Naive thymus-derived CD8-positive, alpha-beta T cell (primary cell): Measurements from ENCODE around the gene KLHL29. TPM values are rescaled to one million over a fixed set of nuclear protein-coding genes. Genes with fewer than 3 reads are reported as not detected.

Experiments used
- ATAC-seq, 2 donors: fragments of 150-1000 bp; cut with Tn5 transposase in 1 of 2; sonication (Bioruptor Pico), chemical (Tn5 transposase) in 1 of 2; 1 replicate in 1 of 2; 2 replicates in 1 of 2; pipeline ENCODE4 v1.10.0; 2021; ENCODE audit warnings: mild to moderate bottlenecking in 2 of 2, moderate library complexity in 2 of 2
- POLR2A ChIA-PET: fragments of 350-600 bp; sonication (Branson Sonifier 250); formaldehyde crosslinking; loops from one replicate; lab custom pipeline; 2021; ENCODE audit warnings: antibody characterized with exemption; lab: Charles Lee
- DNase-seq, 10 donors: peaks; one replicate each; pipeline versions ENCODE4 v3.0.0 to v3.0.0-alpha.2; 2020 to 2022
- H3K27ac Mint-ChIP-seq, 10 donors: one replicate each; pipeline ENCODE4 v1.8.0; 2020 to 2022; ENCODE audit warnings: mild to moderate bottlenecking in 10 of 10, mixed read lengths in 10 of 10, moderate library complexity in 4 of 10, inconsistent platforms in 1 of 10
- H3K27me3 Mint-ChIP-seq, 5 donors: one replicate each; pipeline ENCODE4 v1.8.0; 2021 to 2022; ENCODE audit warnings: mixed read lengths in 5 of 5
- H3K36me3 Mint-ChIP-seq, 3 donors: one replicate each; pipeline ENCODE4 v1.8.0; 2020 to 2022; ENCODE audit warnings: mixed read lengths in 3 of 3, mild to moderate bottlenecking in 2 of 3, inconsistent platforms in 1 of 3
- H3K4me1 Mint-ChIP-seq, 4 donors: one replicate each; pipeline ENCODE4 v1.8.0; 2021 to 2022; ENCODE audit warnings: mixed read lengths in 4 of 4
- H3K4me3 Mint-ChIP-seq, 10 donors: one replicate each; pipeline ENCODE4 v1.8.0; 2020 to 2022; ENCODE audit warnings: mild to moderate bottlenecking in 10 of 10, mixed read lengths in 10 of 10, moderate library complexity in 6 of 10, inconsistent platforms in 1 of 10
- H3K9me3 Mint-ChIP-seq, 9 donors: one replicate each; pipeline ENCODE4 v1.8.0; 2020 to 2022; ENCODE audit warnings: mixed read lengths in 9 of 9, mild to moderate bottlenecking in 3 of 9, inconsistent platforms in 1 of 9, moderate library complexity in 1 of 9
- polyA plus RNA-seq, 3 donors: library from polyadenylated mRNA; unstranded; fragments of 300-500 nt; fragmentation: Illumina TruSeq; gene quantifications; one replicate each; pipeline ENCODE4 v1.2.3, GENCODE V29; 2021
- total RNA-seq, 8 experiments: library from RNA in 2 of 8; stranded (reverse) in 2 of 8; gene quantifications; one replicate each; pipeline ENCODE4 v1.2.3 and lab custom pipeline; 2021 to 2026

Gene KLHL29
- total and polyA plus RNA-seq, 5 experiments from 2014 or later: 0.02 to 1.7 (median 0.14) TPM

DNA sequence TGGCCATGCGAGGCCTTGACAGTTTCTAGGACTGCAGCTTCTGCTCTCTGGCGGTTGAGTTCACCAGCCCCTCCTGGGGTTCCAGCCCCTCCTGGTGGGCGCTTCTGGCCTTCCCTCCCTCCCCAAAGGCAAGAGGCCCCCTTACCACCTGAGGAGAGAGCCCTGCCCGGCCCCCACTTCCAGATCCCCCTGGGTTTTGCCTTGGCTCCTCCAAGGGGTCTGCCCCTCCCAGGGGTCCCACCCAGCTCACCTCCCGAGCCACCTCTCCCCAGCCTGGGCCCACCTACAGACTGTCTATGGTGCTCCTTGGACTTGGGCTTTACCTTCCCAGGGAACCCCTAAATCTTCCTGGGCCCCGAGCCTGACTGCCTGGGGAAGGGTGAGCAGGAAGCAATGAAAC, 277.5 kb downstream of the KLHL29 start:
- Mint-ChIP-seq H3K36me3 (no peaks in the 10 kb centered on the region), H3K4me3 (no peak overlapping the region), H3K9me3 (no peaks in the 10 kb centered on the region), H3K27ac (no peak overlapping the region), H3K4me1 (peaks cover 3 to 13% (median 7%) of the 10 kb centered on the region in 4 donors), H3K27me3 (peaks cover 3 to 25% (median 11%) of the 10 kb centered on the region in 5 donors)
- POLR2A ChIA-PET: no interaction called here
- no peak for ATAC-seq
- no peak for DNase-seq

DNA sequence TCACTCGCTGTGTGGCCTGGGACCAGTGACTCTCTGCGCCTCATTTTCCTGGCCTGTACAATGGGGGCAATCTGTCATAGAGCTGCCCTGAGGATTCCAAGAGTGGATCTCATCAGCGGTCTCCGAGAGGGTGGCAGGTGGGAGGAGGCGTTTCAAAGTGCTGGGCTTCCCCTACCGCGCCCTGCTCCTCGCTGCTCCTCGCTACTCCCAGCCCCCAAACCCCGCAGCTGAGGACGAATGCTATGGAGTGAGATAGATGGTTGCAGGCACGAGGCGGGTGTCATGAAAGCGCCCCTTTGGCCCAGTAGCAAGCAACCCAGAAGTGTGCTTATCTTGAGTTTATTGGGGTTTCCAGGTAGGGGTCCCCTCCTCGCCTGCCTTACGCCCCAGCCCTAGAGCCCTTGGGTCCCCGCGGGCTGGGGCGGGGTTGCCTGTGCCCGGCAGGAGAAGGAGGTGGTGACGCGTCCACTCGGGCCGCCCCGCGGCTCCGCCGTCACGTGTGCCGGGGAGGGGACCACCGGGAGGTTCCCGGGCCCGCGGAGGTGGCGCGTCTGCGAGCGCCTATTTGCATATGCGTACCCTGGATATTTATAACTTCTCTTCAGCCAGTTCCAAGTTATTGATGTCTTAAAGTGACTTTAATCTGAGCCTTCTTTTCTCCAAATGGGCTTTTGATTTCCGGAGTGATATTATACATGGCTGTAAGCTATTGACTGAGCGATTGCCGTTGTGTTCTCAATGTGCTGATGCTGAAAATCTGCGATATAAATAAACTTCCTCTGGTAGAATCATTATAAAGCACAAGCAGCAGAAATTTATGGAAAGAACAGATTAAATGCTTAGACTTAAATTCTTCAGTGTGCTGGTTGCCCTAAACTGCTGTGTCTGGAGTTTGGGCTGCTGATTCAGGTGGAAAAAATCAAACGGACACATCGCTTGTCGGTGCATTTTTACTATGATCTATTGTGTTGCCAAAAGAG, 278.3 kb downstream of the KLHL29 start:
- POLR2A ChIA-PET: no interaction called here
- ATAC-seq: no peak
- Mint-ChIP-seq H3K9me3 (no peaks in the 10 kb centered on the region), H3K4me1 (peaks cover 3 to 13% (median 7%) of the 10 kb centered on the region in 4 donors), H3K27me3 (peaks cover 3 to 25% (median 11%) of the 10 kb centered on the region in 5 donors), H3K36me3 (no peaks in the 10 kb centered on the region), H3K4me3 (no peak overlapping the region), H3K27ac (no peak overlapping the region)
- DNase-seq: no peak

DNA sequence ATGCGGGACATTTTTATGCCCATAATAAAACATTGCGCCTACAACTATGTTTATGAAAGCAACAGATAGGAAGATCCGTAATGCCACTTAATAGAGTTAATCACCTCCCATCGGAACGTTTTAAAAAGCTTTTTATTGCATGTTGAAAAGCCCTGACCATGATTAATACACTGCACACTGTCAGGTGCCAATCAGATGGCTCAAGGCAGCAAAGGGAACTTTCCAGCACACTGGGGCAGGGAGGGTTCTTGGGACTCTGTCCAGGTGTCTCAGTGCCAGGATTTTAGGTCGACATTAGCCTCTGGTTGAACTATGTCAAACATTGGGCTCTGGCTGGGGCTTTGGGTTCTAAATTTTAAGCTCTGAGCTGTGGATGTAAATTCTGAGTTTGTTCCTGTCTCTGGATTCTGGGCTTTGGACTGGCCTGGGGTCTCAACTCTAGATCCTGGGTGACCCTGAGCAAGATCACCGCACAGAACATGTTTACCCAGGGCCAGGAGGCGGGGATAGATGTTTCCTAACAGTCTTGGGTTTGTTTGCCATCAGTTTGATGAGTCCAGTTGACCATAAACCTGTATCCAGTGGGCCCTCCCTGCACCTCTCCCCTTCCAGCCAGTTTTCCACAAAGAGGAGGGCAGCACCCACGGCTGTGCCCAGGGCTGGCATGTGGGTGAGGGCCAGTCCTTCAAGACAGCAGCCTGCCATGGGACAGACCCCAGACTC, 279.2 kb downstream of the KLHL29 start:
- DNase-seq (no peak), ATAC-seq (no peak)
- peaks cover 0 to 6% (median 1%) of the 10 kb centered on the region in 4 donors for H3K4me1 Mint-ChIP-seq
- POLR2A ChIA-PET: no interaction called here
- no peaks in the 10 kb centered on the region for H3K9me3 Mint-ChIP-seq
- H3K4me3 Mint-ChIP-seq: peak overlapping the region in 1 of 10 donors; percentile 24
- H3K27ac Mint-ChIP-seq: peak overlapping the region in 1 of 10 donors; percentile 22
- no peaks in the 10 kb centered on the region for H3K36me3 Mint-ChIP-seq
- H3K27me3 Mint-ChIP-seq: peaks cover 3 to 21% (median 11%) of the 10 kb centered on the region in 5 donors

DNA sequence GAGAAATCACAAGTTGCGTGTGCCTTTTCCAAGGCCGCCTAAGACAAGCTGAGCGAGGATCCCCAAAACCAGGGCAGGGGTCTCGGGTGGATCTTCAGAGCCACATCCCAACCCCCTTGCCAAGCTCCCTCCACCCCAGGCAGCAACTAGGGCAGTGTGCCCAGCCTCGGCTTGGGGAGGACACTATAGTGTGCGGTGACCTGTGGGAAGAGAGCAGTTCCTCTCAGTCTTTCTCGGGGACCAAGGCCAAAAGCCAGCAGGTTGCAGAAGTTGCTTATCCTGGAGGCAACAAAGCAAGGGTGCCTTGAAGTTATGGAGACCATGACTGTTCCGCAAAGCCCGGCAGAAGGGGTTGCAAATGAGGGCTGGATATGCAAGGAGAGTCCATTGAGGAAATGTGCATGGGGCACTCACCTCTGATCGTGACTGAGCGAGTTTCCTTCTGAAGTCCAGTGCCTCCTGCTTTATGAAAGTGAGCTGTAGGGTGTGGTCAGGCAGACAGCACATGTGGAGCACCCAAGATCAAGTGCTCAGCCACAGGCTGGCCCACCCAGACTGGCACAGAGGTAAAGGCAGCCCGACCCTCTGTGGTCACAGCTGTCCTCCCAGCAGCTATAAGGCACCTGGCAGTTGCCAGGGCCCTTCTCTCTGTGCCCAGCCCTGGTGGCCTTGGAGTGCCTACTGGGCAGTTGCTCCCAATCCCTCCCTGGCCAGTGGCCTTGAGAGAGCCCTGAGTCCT, 281.4 kb downstream of the KLHL29 start:
- H3K9me3 Mint-ChIP-seq: no peaks in the 10 kb centered on the region
- no peak overlapping the region for H3K27ac Mint-ChIP-seq
- H3K27me3 Mint-ChIP-seq: peaks cover 3 to 11% (median 8%) of the 10 kb centered on the region in 5 donors
- no peak overlapping the region for H3K4me3 Mint-ChIP-seq
- no peaks in the 10 kb centered on the region for H3K36me3 Mint-ChIP-seq
- ATAC-seq (no peak), DNase-seq (no peak)
- H3K4me1 Mint-ChIP-seq: peaks cover 0 to 5% (median 0%) of the 10 kb centered on the region in 4 donors
- POLR2A ChIA-PET: no interaction called here

DNA sequence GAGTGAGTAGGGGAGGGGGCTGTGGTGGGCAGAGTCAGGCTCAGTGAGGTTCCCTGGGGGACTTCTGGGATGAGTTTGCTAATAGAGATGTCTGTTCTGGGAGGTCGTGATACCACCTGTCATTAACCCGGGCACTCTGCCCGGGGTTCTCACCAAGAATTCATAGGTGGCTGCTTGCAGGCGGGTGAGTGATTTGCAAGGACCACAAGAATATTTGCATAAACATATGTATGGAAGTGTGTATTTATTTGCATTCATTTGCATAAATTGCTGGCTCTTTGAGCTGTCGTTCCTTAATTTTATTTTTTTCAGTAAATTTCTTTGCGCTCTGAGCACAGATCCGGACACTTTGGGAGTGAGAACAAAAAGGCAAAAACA, 282.0 kb downstream of the KLHL29 start:
- peaks cover 0 to 5% (median 0%) of the 10 kb centered on the region in 4 donors for H3K4me1 Mint-ChIP-seq
- peaks cover 2 to 9% (median 3%) of the 10 kb centered on the region in 5 donors for H3K27me3 Mint-ChIP-seq
- no peak for ATAC-seq
- POLR2A ChIA-PET: no interaction called here
- no peak overlapping the region for H3K27ac Mint-ChIP-seq
- H3K9me3 Mint-ChIP-seq: no peaks in the 10 kb centered on the region
- no peak for DNase-seq
- no peaks in the 10 kb centered on the region for H3K36me3 Mint-ChIP-seq
- no peak overlapping the region for H3K4me3 Mint-ChIP-seq

DNA sequence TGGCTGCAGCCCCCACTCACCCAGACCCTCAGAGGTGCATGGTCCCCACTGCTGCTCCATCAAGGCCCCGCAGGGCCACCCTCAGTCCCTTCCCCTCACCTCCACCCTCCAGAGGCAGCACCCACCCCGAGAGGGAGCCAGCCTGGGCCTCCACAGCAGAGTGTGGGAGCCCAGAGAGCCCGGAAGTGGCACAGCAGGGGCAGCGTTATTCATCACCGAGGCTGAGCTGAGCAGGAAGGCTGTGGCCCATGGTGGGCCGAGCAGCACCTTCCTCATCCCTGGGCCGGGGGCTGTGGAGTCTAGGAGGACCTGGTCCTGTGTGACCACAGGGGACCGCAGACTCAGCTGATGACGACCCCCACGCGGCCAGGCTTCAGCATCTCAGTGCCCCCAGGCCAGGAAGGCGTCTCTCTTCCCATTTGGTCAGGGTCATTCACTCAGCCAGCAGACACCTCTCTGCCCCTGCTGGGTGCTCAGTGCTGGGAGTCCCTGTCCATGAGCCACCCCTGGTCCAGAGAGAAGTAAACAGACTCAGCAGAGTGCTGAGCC, 283.9 kb downstream of the KLHL29 start:
- H3K4me3 Mint-ChIP-seq: no peak overlapping the region
- no peaks in the 10 kb centered on the region for H3K9me3 Mint-ChIP-seq
- no peaks in the 10 kb centered on the region for H3K36me3 Mint-ChIP-seq
- H3K4me1 Mint-ChIP-seq: peaks cover 0 to 4% (median 0%) of the 10 kb centered on the region in 4 donors
- no peak overlapping the region for H3K27ac Mint-ChIP-seq
- POLR2A ChIA-PET: no interaction called here
- peaks cover under 1 to 10% (median 3%) of the 10 kb centered on the region in 5 donors for H3K27me3 Mint-ChIP-seq
- no peak for DNase-seq
- ATAC-seq: no peak

DNA sequence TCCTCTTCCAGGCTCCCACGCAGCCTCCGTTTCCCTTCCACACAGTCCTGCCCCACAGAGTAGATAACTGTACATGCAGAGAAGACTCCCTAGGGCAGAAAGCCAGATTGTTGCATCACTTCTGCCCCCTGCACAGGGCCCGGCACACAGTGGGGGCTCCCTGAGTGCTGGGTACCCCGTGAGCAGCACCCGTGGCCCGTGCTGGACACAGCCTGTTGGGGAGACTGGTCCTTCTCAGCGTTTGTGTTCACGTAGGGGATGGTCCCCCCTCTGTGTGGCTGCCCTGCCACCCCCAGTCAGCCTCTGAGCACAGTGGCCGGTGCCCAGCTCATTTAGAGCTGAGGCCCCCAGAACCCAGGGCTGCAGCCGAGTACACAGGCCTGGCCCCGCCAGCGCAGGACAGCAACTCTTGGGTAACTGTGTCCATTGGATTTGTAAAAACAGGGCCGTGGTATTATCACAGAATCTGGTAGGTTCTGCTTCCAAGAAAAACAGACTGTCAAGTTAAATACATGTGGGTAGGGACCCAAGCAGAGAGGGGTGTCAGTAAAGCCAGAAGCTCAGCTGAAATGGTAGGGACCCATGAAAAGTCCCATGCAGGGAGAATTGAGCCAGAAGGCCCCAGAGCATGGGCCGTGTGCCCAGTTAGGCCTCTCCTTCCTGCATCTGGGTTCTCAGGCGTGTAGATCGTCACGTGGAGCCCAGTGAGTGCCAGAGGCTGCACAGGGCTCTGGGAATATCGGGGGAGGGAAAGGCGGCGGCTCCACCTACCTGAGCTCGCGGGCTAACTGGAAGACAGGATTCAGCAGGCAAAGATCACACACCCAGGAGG, 284.6 kb downstream of the KLHL29 start:
- Mint-ChIP-seq H3K27ac (no peak overlapping the region), H3K36me3 (no peaks in the 10 kb centered on the region), H3K4me1 (peaks cover 0 to 5% (median 0%) of the 10 kb centered on the region in 4 donors), H3K9me3 (peaks cover 0 to under 1% (median 0%) of the 10 kb centered on the region in 9 donors), H3K27me3 (peaks cover 1 to 16% (median 3%) of the 10 kb centered on the region in 5 donors), H3K4me3 (no peak overlapping the region)
- ATAC-seq (no peak), DNase-seq (no peak)
- POLR2A ChIA-PET: no interaction called here

DNA sequence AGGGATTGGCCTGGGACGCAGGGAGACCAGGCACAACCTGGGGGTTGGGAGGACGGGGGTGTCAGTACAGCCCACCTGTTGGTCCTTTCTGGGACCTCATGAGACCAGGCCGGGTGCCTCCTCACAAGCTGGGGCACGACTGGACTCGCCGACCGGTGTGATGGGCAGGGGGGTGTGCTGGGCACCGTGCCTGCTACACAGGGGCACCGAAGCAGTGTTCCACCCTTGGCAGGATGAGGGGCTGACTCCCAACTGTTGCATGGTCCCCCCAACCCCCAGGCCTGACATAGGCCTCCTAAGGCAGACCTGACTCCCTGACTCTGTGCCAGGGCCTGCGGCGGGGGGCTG, 285.2 kb downstream of the KLHL29 start:
- peaks cover 0 to 5% (median 0%) of the 10 kb centered on the region in 4 donors for H3K4me1 Mint-ChIP-seq
- no peak for DNase-seq
- peaks cover 2 to 21% (median 5%) of the 10 kb centered on the region in 5 donors for H3K27me3 Mint-ChIP-seq
- POLR2A ChIA-PET: no interaction called here
- no peaks in the 10 kb centered on the region for H3K36me3 Mint-ChIP-seq
- H3K27ac Mint-ChIP-seq: no peak overlapping the region
- peaks cover 0 to 6% (median 0%) of the 10 kb centered on the region in 9 donors for H3K9me3 Mint-ChIP-seq
- ATAC-seq: no peak
- H3K4me3 Mint-ChIP-seq: peak overlapping the region in 1 of 10 donors; percentile 38

DNA sequence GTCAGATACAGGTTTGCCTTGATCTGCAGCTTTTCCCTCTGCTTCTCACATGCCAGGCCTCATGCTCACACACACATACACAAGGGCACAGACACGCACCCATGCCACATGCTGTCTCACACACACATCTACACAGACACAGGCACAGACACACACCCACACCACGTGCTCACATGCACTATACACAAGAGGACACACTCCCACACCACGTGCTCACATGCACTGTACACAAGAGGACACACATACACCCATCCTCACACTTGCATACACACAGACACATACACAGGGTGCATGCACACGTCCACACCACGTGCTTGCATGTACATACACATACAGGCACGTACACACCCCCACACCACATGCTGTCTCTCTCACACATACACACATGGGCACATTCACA, 288.1 kb downstream of the KLHL29 start:
- H3K27me3 Mint-ChIP-seq: peaks cover 0 to 27% (median 5%) of the 10 kb centered on the region in 5 donors
- peak overlapping the region in 1 of 10 donors; percentile 42 for H3K4me3 Mint-ChIP-seq

DNA sequence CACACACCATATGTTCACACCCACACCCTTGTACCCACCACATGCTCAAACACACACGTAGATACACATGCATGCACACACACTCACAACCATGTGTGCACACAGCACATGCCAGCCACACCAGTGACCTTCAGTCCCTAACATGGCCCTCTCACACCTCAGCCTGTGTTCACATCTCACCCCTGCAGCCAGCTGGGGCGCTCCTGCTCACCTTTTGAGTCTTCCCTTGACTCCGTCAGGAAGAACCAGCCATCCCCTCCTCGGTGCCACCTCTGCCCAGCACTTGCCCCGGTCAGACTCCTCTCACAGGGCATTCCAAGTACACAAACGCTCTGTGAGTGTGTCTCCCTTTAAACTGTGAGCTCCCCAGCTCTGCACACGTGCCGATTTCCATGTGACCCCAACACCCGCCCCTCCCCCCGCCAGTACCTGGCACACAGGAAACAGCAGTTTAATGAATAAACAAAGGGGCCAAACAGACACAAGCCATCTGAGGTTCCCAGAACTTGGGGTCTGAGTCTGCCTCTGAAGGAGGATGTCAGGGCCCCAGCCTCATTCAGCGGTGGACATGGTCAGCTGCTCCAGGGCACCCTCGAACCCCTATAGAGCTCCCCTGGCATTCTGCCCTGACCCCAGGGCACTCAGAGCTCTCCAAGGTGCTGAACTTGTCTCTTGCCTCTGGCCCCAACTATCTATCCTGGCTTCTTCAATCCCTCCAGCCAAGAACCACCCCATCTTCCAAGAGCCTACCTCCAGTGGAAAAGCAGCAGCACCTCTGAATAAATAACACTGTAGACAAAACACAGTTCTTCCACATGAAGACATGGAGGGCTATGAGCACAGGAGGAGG, 289.1 kb downstream of the KLHL29 start:
- Mint-ChIP-seq H3K9me3 (peaks cover 0 to 19% (median 5%) of the 10 kb centered on the region in 9 donors), H3K27me3 (peaks cover 0 to 27% (median 5%) of the 10 kb centered on the region in 5 donors), H3K4me3 (no peak overlapping the region), H3K36me3 (peaks cover 0 to 8% (median 7%) of the 10 kb centered on the region in 3 donors), H3K4me1 (peaks cover 0 to 5% (median 0%) of the 10 kb centered on the region in 4 donors), H3K27ac (no peak overlapping the region)
- DNase-seq (no peak), ATAC-seq (no peak)
- POLR2A ChIA-PET: no interaction called here

More for the DNA sequence above, 288.1 kb downstream of the KLHL29 start:
- POLR2A ChIA-PET: no interaction called here
- DNase-seq (no peak), ATAC-seq (no peak)
- no peak overlapping the region for H3K27ac Mint-ChIP-seq
- H3K9me3 Mint-ChIP-seq: peaks cover 0 to 14% (median 5%) of the 10 kb centered on the region in 9 donors
- peaks cover 0 to 5% (median 5%) of the 10 kb centered on the region in 3 donors for H3K36me3 Mint-ChIP-seq
- H3K4me1 Mint-ChIP-seq: peaks cover 0 to 5% (median 0%) of the 10 kb centered on the region in 4 donors

DNA sequence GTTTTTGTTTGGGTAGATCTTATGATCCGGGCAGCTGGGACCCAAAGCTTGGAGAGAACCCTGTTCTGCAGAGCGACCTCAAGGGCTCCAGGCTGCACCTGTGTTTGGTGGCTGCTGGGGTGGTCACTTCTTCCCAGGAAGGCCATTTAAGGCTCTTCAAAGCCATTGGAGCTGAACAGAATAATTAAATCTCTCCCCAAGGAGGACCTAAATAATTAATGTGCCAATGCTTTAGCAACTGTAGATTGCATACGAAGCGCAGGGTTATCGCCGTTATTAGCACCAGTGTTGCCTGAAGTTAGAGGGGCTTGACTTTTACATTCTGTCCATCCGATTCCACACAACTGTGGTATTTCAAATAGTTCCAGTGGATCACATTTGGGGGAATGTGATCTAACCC, 290.5 kb downstream of the KLHL29 start:
- Mint-ChIP-seq H3K9me3 (peaks cover 0 to 19% (median 6%) of the 10 kb centered on the region in 9 donors), H3K4me1 (peaks cover 0 to 6% (median 0%) of the 10 kb centered on the region in 4 donors), H3K27me3 (peaks cover 0 to 27% (median 5%) of the 10 kb centered on the region in 5 donors), H3K4me3 (no peak overlapping the region), H3K36me3 (peaks cover 0 to 8% (median 7%) of the 10 kb centered on the region in 3 donors), H3K27ac (no peak overlapping the region)
- DNase-seq (no peak), ATAC-seq (no peak)
- POLR2A ChIA-PET: no interaction called here
